Adipocyte (in vitro differentiated cells): ENCODE results near the gene IGFBP3.

Experiments used
- DNase-seq: peaks from one replicate; pipeline ENCODE4 v3.0.0-alpha.2; 2015; ENCODE audit warnings: low read depth
- H3K27me3 ChIP-seq: replicated peaks from 2 replicates; pipeline ENCODE4 v1.7.0; 2013; ENCODE audit warnings: mild to moderate bottlenecking, low read length, moderate library complexity; ENCODE audit not compliant: control insufficient read depth, insufficient read depth
- H3K36me3 ChIP-seq: 2 replicates; pipeline ENCODE4 v1.7.0; 2013; ENCODE audit warnings: low read length, mild to moderate bottlenecking, moderate library complexity; ENCODE audit not compliant: control insufficient read depth, insufficient read depth, severe bottlenecking
- H3K4me1 ChIP-seq: 2 replicates; pipeline ENCODE4 v1.7.0; 2013; ENCODE audit warnings: mild to moderate bottlenecking, low read length, moderate library complexity; ENCODE audit not compliant: control insufficient read depth, insufficient read depth
- H3K4me3 ChIP-seq: 2 replicates; pipeline ENCODE4 v1.7.0; 2013; ENCODE audit warnings: mild to moderate bottlenecking, low read length, moderate library complexity
- H3K9ac ChIP-seq: 2 replicates; pipeline ENCODE4 v1.7.0; 2013; ENCODE audit warnings: mild to moderate bottlenecking, low read length, moderate library complexity
- H3K9me3 ChIP-seq: 2 replicates; pipeline ENCODE4 v1.7.0; 2013; ENCODE audit warnings: mild to moderate bottlenecking, low read length, moderate library complexity; ENCODE audit not compliant: control insufficient read depth

Gene IGFBP3

DNA sequence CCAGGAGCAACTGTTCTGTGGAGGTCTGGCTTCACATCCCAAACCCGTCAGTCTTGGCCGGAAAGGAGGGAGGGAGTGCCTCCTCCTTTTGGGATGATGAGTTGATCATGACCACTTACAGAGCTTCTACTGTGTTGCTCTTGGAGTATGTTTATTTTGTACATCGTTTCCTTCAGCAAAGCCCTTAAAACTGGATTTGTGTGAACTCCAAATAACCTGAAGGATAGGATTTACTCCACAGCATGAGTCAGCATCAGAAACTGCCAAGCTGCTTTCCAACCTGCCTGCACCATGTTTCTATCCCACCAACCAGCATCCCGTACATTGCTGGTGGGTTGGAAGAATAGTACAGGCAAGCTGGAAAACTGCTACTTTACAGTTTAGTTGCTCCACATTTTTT is 51.6 kb downstream of the IGFBP3 start:
- Histone ChIP-seq H3K4me1 (peaks cover under 1% of the 10 kb centered on the region), H3K9me3 (peaks cover 3% of the 10 kb centered on the region), H3K4me3 (no peak overlapping the region), H3K27me3 (peaks cover 16% of the 10 kb centered on the region), H3K36me3 (no peaks in the 10 kb centered on the region), H3K9ac (no peak overlapping the region)
- DNase-seq = no peak

- Histone ChIP-seq H3K9me3 (peaks cover 3% of the 10 kb centered on the region), H3K36me3 (no peaks in the 10 kb centered on the region), H3K4me3 (no peak overlapping the region), H3K9ac (no peak overlapping the region), H3K27me3 (peaks cover 33% of the 10 kb centered on the region), H3K4me1 (no peaks in the 10 kb centered on the region)
- no peak for DNase-seq
Observed at GRCh38 chr7:45867471-45867870, 53.6 kb downstream of the IGFBP3 start.

DNA sequence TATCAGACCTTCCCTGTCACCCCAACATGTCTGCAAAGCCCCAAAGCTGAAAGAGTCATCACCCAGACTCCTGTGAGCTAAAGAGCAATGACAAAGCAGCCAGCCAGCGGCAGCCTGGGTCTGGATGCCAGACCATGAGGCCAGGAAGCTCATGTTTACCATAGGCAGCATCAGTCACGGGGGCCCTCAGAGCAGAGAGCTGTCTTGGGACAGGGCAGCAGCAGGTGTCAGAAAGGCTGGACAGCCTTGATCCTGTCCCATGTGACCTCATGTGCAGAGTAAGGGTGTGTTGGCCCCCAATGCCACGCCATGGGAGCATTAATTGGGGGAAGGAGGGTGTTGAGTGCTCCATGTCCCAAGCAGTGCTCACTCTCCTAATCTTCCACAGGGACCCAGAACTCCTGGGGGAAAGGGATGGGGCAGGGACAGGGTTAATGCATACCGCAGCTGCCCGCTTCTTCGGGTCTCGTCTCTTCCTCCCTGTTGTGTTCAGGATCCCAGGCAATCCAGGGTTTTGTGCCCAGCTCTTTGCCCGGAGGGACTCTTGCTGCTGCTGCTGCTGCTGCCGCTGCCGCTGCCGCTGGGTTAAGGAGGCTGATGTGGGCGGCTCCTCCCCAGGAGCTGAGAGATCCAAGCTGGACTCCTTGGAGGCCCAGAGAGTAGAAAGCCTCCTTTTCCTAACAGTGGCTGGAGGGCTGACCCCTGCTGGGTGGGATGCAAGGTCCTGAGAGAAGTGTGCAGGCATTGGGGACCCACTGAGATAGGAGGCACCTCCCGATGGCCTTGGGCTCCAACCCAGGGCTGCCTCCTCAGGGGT is 55.3 kb downstream of the IGFBP3 start:
- no peak overlapping the region for H3K9ac ChIP-seq
- no peaks in the 10 kb centered on the region for H3K4me1 ChIP-seq
- no peaks in the 10 kb centered on the region for H3K36me3 ChIP-seq
- DNase-seq = no peak
- no peak overlapping the region for H3K4me3 ChIP-seq
- H3K27me3 ChIP-seq = peaks cover 33% of the 10 kb centered on the region
- H3K9me3 ChIP-seq = peaks cover 3% of the 10 kb centered on the region

GRCh38 chr7:45863715-45864114 is 57.4 kb downstream of the IGFBP3 start:
- DNase-seq = no peak
- H3K9me3 ChIP-seq = peaks cover 3% of the 10 kb centered on the region
- peaks cover 40% of the 10 kb centered on the region for H3K27me3 ChIP-seq
- no peaks in the 10 kb centered on the region for H3K4me1 ChIP-seq
- no peak overlapping the region for H3K9ac ChIP-seq
- no peaks in the 10 kb centered on the region for H3K36me3 ChIP-seq
- no peak overlapping the region for H3K4me3 ChIP-seq
